Measurements from ENCODE around the gene SPTBN2.
"Not testable (repeated sequence)": the region's sequence is repeated elsewhere in the genome, so short reads cannot be mapped to it uniquely, and the experiment has no call there.

Gene SPTBN2

DNA sequence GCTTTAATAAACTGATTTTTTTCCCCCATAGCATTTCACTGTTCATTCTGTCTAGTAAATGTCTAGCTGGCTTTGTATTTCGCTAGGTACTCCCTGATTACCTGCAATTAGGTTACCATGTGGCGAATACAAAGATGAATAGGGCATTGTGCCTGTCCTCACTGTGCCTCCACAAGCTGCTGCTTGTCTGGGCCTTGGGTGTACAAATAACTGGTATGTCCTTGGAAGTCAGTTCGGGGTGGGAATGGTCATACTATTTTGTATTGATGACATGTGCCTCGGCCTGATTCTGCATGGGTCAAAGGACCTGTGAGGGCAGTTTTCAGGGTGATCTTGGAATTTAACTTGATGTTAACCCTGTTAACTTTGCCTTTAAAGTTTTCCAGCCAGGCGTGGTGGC, 79.1 kb downstream of the SPTBN2 start:
- TF ChIP-seq, protein P1, sequence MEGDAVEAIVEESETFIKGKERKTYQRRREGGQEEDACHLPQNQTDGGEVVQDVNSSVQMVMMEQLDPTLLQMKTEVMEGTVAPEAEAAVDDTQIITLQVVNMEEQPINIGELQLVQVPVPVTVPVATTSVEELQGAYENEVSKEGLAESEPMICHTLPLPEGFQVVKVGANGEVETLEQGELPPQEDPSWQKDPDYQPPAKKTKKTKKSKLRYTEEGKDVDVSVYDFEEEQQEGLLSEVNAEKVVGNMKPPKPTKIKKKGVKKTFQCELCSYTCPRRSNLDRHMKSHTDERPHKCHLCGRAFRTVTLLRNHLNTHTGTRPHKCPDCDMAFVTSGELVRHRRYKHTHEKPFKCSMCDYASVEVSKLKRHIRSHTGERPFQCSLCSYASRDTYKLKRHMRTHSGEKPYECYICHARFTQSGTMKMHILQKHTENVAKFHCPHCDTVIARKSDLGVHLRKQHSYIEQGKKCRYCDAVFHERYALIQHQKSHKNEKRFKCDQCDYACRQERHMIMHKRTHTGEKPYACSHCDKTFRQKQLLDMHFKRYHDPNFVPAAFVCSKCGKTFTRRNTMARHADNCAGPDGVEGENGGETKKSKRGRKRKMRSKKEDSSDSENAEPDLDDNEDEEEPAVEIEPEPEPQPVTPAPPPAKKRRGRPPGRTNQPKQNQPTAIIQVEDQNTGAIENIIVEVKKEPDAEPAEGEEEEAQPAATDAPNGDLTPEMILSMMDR (IDR thresholded peaks at IDR 0.05; ENCODE audit: insufficient read depth, low read length, missing control alignments): no peak
- POLR2A ChIA-PET: interaction anchor here (1.4 kb wide), 1 partner anchor 33 kb away, joined by 6 read pairs; the partner anchor contains the start of gene RBM14
- CTCF ChIA-PET: interaction anchor here (1.2 kb wide), 1 partner anchor 69 kb away, joined by 3 read pairs; no protein-coding TSS in a partner anchor

DNA sequence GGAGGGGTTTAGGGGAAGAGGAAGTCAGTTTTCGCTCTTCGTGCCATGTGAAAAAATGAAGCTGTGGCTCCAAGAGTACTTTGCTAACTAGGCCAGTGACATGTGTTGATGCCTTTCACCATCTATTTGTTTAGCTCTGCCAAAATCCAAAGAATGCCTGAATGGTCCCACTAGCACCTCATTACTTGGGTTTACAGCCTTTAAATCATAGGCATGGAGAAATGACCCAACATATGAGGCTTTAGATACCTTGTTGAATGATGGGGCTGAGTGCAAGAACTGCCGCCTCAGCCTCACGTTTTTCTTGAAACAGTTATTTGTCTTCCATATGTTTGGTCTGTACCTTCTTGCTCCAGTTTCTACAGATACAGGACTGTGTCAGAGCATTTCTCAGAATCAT, 82.2 kb downstream of the SPTBN2 start:
- no peak for DNase-seq (ENCODE audit: low read depth, low spot score)
- ChIA-PET POLR2A (interaction anchor here (2.5 kb wide), 1 partner anchor 8 kb away, joined by 6 read pairs; the partner anchor contains the start of gene RBM4), CTCF (interaction anchor here (0.7 to 1.4 kb wide), 3 partner anchors 11 to 32 kb away, joined by 3 to 4 read pairs (median 3); no protein-coding TSS in a partner anchor)
- TF ChIP-seq, protein P1 (IDR thresholded peaks at IDR 0.05; ENCODE audit: insufficient read depth, low read length, missing control alignments): no peak
- no peak overlapping the region for H3K4me3 ChIP-seq (ENCODE audit: low read depth, low read length)

More for the DNA sequence above, 79.1 kb downstream of the SPTBN2 start:
- no peak overlapping the region for H3K4me3 ChIP-seq (ENCODE audit: low read depth, low read length)
- DNase-seq (ENCODE audit: low read depth, low spot score): no peak

DNA sequence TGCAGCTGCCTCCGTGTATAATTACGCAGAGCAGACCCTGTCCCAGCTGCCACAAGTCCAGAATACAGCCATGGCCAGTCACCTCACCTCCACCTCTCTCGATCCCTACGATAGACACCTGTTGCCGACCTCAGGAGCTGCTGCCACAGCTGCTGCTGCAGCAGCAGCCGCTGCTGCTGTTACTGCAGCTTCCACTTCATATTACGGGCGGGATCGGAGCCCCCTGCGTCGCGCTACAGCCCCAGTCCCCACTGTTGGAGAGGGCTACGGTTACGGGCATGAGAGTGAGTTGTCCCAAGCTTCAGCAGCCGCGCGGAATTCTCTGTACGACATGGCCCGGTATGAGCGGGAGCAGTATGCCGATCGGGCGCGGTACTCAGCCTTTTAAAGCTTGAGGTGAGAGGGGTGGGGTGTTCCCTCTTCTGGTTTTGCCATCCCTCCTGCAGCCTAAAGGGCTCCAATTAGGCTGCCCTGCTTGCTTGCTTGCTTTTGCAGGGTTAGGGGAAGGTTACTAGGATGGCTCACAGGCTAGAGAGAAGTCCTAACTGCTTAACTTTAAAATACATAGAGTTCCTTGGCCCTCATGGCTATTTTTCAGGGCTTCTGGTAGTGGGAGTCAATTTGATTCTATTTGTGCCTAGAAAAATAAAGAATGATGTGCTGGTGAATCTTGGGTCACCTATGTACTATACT, 85.1 kb downstream of the SPTBN2 start:
- POLR2A ChIA-PET: interaction anchor here (0.5 to 0.9 kb wide), 2 partner anchors 16 to 27 kb away, joined by 4 read pairs; partner anchors contain the start of gene RBM14
- no peak overlapping the region; the same call in 1 of the 2 replicates for H3K4me3 ChIP-seq (ENCODE audit: low read depth, low read length)
- TF ChIP-seq, protein P1 (IDR thresholded peaks at IDR 0.05; ENCODE audit: insufficient read depth, low read length, missing control alignments): no peak
- CTCF ChIA-PET: interaction anchor here (0.7 kb wide), 1 partner anchor 12 kb away, joined by 3 read pairs; no protein-coding TSS in a partner anchor
- DNase-seq (ENCODE audit: low read depth, low spot score): no peak

DNA sequence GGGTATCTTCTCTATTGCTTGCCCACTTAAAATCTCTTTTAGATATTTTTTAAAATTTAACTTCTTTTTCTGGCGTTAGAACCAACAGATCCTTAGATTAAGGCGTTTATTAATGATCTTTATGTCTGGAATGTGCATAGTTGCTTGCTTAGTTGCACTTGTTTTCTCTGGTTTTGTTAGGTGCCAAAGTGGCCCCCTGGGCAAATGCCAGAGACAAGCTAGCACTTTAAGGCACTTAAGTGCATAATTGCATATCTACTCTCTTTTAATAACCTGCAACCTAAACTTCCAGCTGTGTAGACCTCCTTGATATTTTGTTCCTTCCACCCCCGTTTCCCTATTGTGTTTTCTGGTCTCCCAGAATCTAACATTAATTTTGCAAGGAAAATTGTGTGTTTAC, 87.2 kb downstream of the SPTBN2 start:
- ChIA-PET POLR2A (no interaction called here), CTCF (interaction anchor here (1.0 to 1.2 kb wide), 2 partner anchors 50 to 81 kb away, joined by 3 read pairs; no protein-coding TSS in a partner anchor)
- peak overlapping the region; percentile 86 for H3K4me3 ChIP-seq (ENCODE audit: low read depth, low read length)
- TF ChIP-seq, protein P1 (IDR thresholded peaks at IDR 0.05; ENCODE audit: insufficient read depth, low read length, missing control alignments): no peak
- no peak for DNase-seq (ENCODE audit: low read depth, low spot score)

DNA sequence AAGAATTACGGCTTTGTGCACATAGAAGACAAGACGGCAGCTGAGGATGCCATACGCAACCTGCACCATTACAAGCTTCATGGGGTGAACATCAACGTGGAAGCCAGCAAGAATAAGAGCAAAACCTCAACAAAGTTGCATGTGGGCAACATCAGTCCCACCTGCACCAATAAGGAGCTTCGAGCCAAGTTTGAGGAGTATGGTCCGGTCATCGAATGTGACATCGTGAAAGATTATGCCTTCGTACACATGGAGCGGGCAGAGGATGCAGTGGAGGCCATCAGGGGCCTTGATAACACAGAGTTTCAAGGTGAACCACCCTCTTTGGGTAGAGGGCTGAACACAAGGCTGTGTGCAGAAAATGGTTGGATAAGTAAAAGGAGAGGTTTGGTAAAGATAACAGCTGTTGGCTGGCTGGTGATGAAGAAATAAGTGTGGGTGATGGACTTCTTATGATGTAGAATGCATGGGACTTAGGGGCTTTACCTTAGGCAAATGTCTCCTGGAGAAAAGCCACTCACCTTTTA, 89.1 kb downstream of the SPTBN2 start:
- DNase-seq (ENCODE audit: low read depth, low spot score); CTCF ChIA-PET; POLR2A ChIA-PET: not testable (repeated sequence)
- peak overlapping the region; percentile 86 for H3K4me3 ChIP-seq (ENCODE audit: low read depth, low read length)

DNA sequence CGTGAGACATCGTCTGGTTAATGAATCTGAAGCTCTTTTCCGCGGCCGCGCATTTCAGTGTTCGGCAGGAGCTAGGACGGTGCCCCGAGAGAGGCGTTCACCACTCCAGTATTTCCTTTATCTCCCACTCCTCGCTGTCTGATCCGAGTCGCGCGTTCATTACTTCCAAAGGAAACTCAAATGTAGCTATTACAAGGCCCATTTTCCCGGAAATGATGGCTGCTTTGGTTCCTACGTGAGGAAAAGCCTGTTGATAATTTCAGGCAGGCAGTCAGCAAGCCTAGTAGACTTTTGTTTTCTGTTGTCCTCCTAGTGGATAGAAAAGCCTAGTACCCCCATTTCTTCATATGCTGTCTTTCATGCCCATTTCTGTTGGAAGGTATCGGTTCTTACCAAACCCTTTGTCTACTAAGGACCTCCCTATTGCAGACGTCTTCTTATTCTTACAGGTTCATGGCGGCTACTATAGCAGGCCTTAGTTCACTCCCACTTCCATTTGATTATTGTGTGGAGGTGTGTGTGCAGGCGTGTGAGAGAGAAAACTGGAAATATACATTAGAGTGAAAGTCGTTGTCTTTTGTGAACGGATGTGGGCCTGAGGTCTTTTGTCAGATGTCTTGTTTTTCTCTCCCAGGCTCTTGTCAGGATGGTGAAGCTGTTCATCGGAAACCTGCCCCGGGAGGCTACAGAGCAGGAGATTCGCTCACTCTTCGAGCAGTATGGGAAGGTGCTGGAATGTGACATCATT, 89.8 kb downstream of the SPTBN2 start:
- POLR2A ChIA-PET: interaction anchor here (0.7 to 2.7 kb wide), 4 partner anchors 8 to 39 kb away, joined by 3 to 37 read pairs (median 6); partner anchors contain the start of gene RBM14
- DNase-seq (ENCODE audit: low read depth, low spot score): no peak
- CTCF ChIA-PET: interaction anchor here (0.9 kb wide), 1 partner anchor 38 kb away, joined by 3 read pairs; the partner anchor contains the start of gene RBM4B
- TF ChIP-seq, protein P1 (IDR thresholded peaks at IDR 0.05; ENCODE audit: insufficient read depth, low read length, missing control alignments): no peak
- peak overlapping the region; percentile 86 for H3K4me3 ChIP-seq (ENCODE audit: low read depth, low read length)

All from AG04449 (cell line).